Spleen (tissue), 7 donors: Measurements from ENCODE around the gene RAPGEF3.

Experiments
- POLR2AphosphoS5 ChIP-seq, 3 donors: sonication (generic); formaldehyde crosslinking; IDR thresholded peaks; one replicate each; pipeline ENCODE4 v1.5.1; 2017; ENCODE audit warnings: antibody characterized with exemption in 3 of 3
- TF ChIP-seq, protein P1 (sequence below), 11 experiments: fragments of 200-600 bp in 7 of 11; fragments of 450-650 bp in 4 of 11; sonication (generic) in 4 of 11; IDR thresholded peaks in 8 of 11; conservative IDR thresholded peaks in 3 of 11; 1 replicate in 7 of 11; 2 replicates in 4 of 11; pipeline versions ENCODE4 v1.4.0 to v1.8.0; 2016 to 2021; ENCODE audit warnings: antibody characterized with exemption in 11 of 11, inconsistent platforms in 4 of 11, mild to moderate bottlenecking in 1 of 11
- donor health status: DM: no; HTN: no; CAD: no; lungs with moderate emphysema.
- donor health status: DM: no; HTN: no; CAD: no.
- donor health status: DM: no; HTN: no; CAD: no.

- TF ChIP-seq, protein P1, sequence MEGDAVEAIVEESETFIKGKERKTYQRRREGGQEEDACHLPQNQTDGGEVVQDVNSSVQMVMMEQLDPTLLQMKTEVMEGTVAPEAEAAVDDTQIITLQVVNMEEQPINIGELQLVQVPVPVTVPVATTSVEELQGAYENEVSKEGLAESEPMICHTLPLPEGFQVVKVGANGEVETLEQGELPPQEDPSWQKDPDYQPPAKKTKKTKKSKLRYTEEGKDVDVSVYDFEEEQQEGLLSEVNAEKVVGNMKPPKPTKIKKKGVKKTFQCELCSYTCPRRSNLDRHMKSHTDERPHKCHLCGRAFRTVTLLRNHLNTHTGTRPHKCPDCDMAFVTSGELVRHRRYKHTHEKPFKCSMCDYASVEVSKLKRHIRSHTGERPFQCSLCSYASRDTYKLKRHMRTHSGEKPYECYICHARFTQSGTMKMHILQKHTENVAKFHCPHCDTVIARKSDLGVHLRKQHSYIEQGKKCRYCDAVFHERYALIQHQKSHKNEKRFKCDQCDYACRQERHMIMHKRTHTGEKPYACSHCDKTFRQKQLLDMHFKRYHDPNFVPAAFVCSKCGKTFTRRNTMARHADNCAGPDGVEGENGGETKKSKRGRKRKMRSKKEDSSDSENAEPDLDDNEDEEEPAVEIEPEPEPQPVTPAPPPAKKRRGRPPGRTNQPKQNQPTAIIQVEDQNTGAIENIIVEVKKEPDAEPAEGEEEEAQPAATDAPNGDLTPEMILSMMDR (IDR thresholded peaks at IDR 0.05 in 8 of 11, conservative IDR thresholded peaks at IDR 0.05 in 3 of 11): no peak
- TF ChIP-seq POLR2AphosphoS5 (IDR thresholded peaks at IDR 0.05): no peak
These were observed 26.2 kb downstream of the RAPGEF3 start for GRCh38 chr12:47732504-47732903.
